HepG2 (cell line): Measurements from ENCODE around the gene ARFGAP3. TPM values are rescaled to one million over a fixed set of nuclear protein-coding genes. Genes with fewer than 3 reads are reported as not detected.

Experiments used
- DNMT1 ChIP-seq: sonication (generic); formaldehyde crosslinking; IDR thresholded peaks from 2 replicates; pipeline ENCODE4 v1.5.1; 2020; ENCODE audit warnings: mild to moderate bottlenecking, missing genetic modification reagents
- HMG20A ChIP-seq: IDR thresholded peaks from 2 replicates; pipeline ENCODE4 v1.6.1; 2016; ENCODE audit warnings: borderline replicate concordance
- HNRNPL ChIP-seq: fragments of 200-400 bp; formaldehyde crosslinking; IDR thresholded peaks from 2 replicates; pipeline ENCODE4 v1.6.1; 2017; ENCODE audit warnings: mild to moderate bottlenecking, low read depth, low read length
- ISX ChIP-seq: sonication (generic); formaldehyde crosslinking; conservative IDR thresholded peaks from 2 replicates; pipeline ENCODE4 v1.5.0; 2020; ENCODE audit warnings: missing genetic modification reagents
- KAT2B ChIP-seq: fragments of 150-350 bp; IDR thresholded peaks from 2 replicates; pipeline ENCODE4 v1.6.1; 2014; ENCODE audit warnings: low read depth, low read length, borderline replicate concordance
- KDM5A ChIP-seq: fragments of 200-600 bp; sonication (generic); IDR thresholded peaks from 2 replicates; pipeline ENCODE4 v1.7.0; 2018; ENCODE audit warnings: antibody characterized with exemption, mild to moderate bottlenecking, low read length, borderline replicate concordance
- MAFK ChIP-seq, 2 experiments: IDR thresholded peaks in 1 of 2; conservative IDR thresholded peaks in 1 of 2; 2 replicates each; pipeline ENCODE4 v1.6.1; 2011; ENCODE audit warnings: improper control_type of control experiment in 2 of 2, low read length in 2 of 2
- NR2F6 ChIP-seq, 2 experiments: IDR thresholded peaks; 2 replicates each; pipeline ENCODE4 v1.6.1; 2016; ENCODE audit warnings: antibody characterized with exemption in 1 of 2, mild to moderate bottlenecking in 1 of 2
- SAFB2 ChIP-seq: sonication (generic); formaldehyde crosslinking; IDR thresholded peaks from 2 replicates; pipeline ENCODE4 v1.5.1; 2020; ENCODE audit warnings: missing genetic modification reagents, low read depth, mild to moderate bottlenecking, borderline replicate concordance
- SKIL ChIP-seq: sonication (generic); formaldehyde crosslinking; IDR thresholded peaks from 2 replicates; pipeline ENCODE4 v1.8.0; 2022; ENCODE audit warnings: missing genetic modification reagents, mild to moderate bottlenecking, moderate library complexity, borderline replicate concordance
- TRIM24 ChIP-seq: sonication (generic); formaldehyde crosslinking; IDR thresholded peaks from 2 replicates; pipeline ENCODE4 v1.8.0; 2022; ENCODE audit warnings: mild to moderate bottlenecking, missing genetic modification reagents
- ZBTB38 ChIP-seq: sonication (generic); formaldehyde crosslinking; IDR thresholded peaks from 2 replicates; pipeline ENCODE4 v1.5.1; 2020; ENCODE audit warnings: mild to moderate bottlenecking, missing genetic modification reagents
- ZNF225 ChIP-seq: sonication (generic); formaldehyde crosslinking; IDR thresholded peaks from 2 replicates; pipeline ENCODE4 v1.4.0; 2020; ENCODE audit warnings: mild to moderate bottlenecking, missing genetic modification reagents
- ZNF234 ChIP-seq: sonication (generic); formaldehyde crosslinking; conservative IDR thresholded peaks from 2 replicates; pipeline ENCODE4 v1.5.1; 2020; ENCODE audit warnings: mild to moderate bottlenecking, missing genetic modification reagents
- ZNF296 ChIP-seq: sonication (generic); formaldehyde crosslinking; conservative IDR thresholded peaks from 2 replicates; pipeline ENCODE4 v1.5.0; 2020; ENCODE audit warnings: mild to moderate bottlenecking, missing genetic modification reagents
- ZNF326 ChIP-seq: sonication (generic); formaldehyde crosslinking; IDR thresholded peaks from 2 replicates; pipeline ENCODE4 v1.4.0; 2020; ENCODE audit warnings: missing genetic modification reagents, borderline replicate concordance
- ZNF615 ChIP-seq: sonication (generic); formaldehyde crosslinking; IDR thresholded peaks from 2 replicates; pipeline ENCODE4 v1.5.0; 2020; ENCODE audit warnings: mild to moderate bottlenecking, missing genetic modification reagents, borderline replicate concordance
- polyA plus RNA-seq, 8 experiments: library from polyadenylated mRNA; depleted of rRNA in 3 of 8; stranded (reverse) in 7 of 8; unstranded in 1 of 8; fragments of >200 nt; fragmentation: Illumina TruSeq in 4 of 8; extraction: Trizol in 4 of 8; gene quantifications; 2 replicates each; pipeline versions ENCODE4 v1.2.1 to v1.2.3, GENCODE V29; 2011 to 2016; ENCODE audit warnings: low read depth in 4 of 8, missing spikeins in 1 of 8, mixed read lengths in 1 of 8; ENCODE audit not compliant: insufficient read depth in 1 of 8
- total RNA-seq, 5 experiments: library from RNA; depleted of rRNA; stranded (reverse); fragments of >200 nt; fragmentation: Illumina TruSeq; extraction: Trizol; gene quantifications; 2 replicates each; pipeline ENCODE4 v1.2.3, GENCODE V29; 2016; ENCODE audit warnings: low read depth in 1 of 5
- TF ChIP-seq, protein P1 (sequence below): sonication (generic); formaldehyde crosslinking; IDR thresholded peaks from 2 replicates; pipeline ENCODE4 v1.4.0; 2020; ENCODE audit warnings: mild to moderate bottlenecking, missing genetic modification reagents
- TF ChIP-seq, protein P2 (sequence below): sonication (generic); formaldehyde crosslinking; IDR thresholded peaks from 2 replicates; pipeline ENCODE4 v1.9.0; 2022; ENCODE audit warnings: low read depth, missing genetic modification reagents
- TF ChIP-seq, protein P3 (sequence below): sonication (generic); formaldehyde crosslinking; IDR thresholded peaks from 2 replicates; pipeline ENCODE4 v1.5.0; 2020; ENCODE audit warnings: missing genetic modification reagents

Gene ARFGAP3
- total and polyA plus RNA-seq, 2 of the 13 experiments (the other 11 are each of a cell fraction or from before 2014, with no cell fraction given): 41.7 to 61.6 TPM

GRCh38 chr22:42794551-42795510, 62.2 kb downstream of the ARFGAP3 start (continued):
- TF ChIP-seq SKIL (CRISPR knock-in tag) (no peak), DNMT1 (CRISPR knock-in tag) (no peak), HNRNPL (peak; percentile 95), MAFK (conservative IDR thresholded peaks at IDR 0.05 in 1 of 2, IDR thresholded peaks at IDR 0.05 in 1 of 2; ENCODE audit: low read length in 2 of 2) (no peak), ZBTB38 (CRISPR knock-in tag) (no peak), TRIM24 (no peak), ZNF296 (CRISPR knock-in tag) (no peak), KDM5A (no peak), NR2F6 (IDR thresholded peaks at IDR 0.05) (no peak), NR2F6 (CRISPR knock-in tag; IDR thresholded peaks at IDR 0.05) (no peak), ZNF234 (CRISPR knock-in tag) (no peak), ISX (CRISPR knock-in tag) (no peak), ZNF326 (CRISPR knock-in tag) (no peak), KAT2B (no peak), ZNF615 (no peak), ZNF225 (CRISPR knock-in tag) (no peak), SAFB2 (CRISPR knock-in tag) (no peak), HMG20A (CRISPR knock-in tag) (no peak)
- TF ChIP-seq, protein P1, sequence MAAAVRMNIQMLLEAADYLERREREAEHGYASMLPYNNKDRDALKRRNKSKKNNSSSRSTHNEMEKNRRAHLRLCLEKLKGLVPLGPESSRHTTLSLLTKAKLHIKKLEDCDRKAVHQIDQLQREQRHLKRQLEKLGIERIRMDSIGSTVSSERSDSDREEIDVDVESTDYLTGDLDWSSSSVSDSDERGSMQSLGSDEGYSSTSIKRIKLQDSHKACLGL (CRISPR knock-in tag): no peak
- TF ChIP-seq, protein P2, sequence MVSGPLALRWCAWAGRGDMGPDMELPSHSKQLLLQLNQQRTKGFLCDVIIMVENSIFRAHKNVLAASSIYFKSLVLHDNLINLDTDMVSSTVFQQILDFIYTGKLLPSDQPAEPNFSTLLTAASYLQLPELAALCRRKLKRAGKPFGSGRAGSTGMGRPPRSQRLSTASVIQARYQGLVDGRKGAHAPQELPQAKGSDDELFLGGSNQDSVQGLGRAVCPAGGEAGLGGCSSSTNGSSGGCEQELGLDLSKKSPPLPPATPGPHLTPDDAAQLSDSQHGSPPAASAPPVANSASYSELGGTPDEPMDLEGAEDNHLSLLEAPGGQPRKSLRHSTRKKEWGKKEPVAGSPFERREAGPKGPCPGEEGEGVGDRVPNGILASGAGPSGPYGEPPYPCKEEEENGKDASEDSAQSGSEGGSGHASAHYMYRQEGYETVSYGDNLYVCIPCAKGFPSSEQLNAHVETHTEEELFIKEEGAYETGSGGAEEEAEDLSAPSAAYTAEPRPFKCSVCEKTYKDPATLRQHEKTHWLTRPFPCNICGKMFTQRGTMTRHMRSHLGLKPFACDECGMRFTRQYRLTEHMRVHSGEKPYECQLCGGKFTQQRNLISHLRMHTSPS: peak; percentile 53; the same call in 1 of the 2 replicates
- TF ChIP-seq, protein P3, sequence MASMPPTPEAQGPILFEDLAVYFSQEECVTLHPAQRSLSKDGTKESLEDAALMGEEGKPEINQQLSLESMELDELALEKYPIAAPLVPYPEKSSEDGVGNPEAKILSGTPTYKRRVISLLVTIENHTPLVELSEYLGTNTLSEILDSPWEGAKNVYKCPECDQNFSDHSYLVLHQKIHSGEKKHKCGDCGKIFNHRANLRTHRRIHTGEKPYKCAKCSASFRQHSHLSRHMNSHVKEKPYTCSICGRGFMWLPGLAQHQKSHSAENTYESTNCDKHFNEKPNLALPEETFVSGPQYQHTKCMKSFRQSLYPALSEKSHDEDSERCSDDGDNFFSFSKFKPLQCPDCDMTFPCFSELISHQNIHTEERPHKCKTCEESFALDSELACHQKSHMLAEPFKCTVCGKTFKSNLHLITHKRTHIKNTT: no peak
